ENCODE measurements around the gene GATA3.

The GATA3 gene

DNA sequence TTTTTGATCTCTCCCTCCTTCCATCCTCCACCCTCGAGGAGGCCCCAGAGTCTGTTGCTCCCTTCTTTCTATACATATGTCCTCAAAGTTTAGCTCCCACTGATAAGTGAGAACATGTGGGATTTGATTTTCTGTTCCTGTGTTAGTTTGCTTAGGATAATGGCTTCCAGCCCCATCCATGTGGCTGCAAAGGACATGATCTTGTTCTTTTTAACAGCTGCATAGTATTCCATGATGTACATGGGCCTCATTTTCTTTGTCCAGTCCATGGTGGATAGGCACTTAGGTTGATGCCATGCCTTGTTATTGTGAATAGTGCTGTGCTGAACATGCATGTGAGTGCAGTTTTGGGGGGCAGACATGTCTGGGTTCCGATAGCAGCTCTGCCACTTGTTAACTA lies 51.4 kb downstream of the GATA3 start:
- no peak for DNase-seq

DNA sequence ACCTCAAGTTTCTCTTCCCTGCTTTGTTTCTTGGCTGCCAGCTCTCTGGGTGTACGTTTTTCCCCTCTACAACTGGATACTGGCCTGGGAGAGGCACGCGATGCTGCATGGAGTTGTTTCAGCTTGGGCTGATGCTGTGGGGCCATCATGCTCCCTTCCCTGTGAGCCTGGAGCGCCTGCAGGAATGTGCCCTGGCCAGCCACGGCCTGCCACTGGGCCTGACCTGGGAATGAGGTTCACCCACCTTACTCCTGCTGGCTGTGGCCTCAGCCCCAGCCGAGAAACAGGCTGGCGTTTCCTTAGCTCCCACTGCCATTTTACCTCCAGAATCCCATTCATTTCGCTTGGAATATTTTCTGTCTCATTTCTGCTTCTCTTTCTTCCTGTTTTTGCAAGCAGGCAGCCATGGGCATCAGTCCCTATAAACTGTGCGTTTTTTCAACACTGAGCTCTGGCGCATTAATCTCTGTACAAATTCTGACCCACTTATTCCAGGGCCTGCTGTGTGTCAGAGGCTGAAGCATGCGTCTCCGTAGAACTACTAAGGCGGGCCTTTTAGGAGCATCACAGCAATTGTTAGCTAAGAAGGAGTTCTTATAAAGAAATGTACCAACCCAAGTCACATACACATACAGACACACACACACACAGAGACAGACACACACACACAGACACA lies 57.9 kb downstream of the GATA3 start:
- no peak for DNase-seq

DNA sequence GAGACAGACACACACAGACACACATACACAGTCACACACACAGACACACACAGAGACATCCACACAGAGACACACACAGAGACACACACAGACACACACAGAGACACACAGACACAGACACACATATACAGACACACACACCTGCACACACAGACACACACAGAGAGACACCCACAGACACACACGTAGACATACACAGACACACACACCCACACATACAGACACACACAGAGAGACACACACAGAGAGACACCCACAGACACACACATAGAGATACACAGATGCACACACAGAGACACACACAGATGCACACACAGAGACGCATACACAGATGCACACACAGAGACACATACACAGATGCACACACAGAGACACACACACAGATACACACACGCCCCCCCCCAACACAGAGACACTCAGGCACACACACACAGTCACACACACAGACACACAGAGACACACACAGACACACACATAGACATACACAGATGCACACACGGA lies 58.5 kb downstream of the GATA3 start:
- no peak for DNase-seq

DNA sequence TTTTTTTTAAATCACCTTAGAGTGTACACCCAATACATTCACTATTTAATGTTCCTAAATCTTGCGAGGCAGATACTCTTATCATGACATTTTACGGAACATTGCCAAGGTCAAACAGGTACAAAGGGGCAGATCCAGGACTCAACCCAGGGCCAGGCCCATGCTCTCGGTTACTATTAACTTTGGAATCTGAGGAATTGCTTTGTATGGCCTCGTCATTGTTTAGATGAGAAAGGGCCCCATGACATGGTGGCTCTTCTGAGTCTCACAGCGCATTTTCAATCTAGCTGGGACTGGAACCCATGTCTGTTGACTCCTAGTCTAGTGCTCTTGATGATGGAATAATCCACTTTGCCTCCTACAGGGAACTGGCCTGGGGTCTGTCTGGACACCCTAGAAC lies 59.1 kb downstream of the GATA3 start:
- DNase-seq: no peak

DNA sequence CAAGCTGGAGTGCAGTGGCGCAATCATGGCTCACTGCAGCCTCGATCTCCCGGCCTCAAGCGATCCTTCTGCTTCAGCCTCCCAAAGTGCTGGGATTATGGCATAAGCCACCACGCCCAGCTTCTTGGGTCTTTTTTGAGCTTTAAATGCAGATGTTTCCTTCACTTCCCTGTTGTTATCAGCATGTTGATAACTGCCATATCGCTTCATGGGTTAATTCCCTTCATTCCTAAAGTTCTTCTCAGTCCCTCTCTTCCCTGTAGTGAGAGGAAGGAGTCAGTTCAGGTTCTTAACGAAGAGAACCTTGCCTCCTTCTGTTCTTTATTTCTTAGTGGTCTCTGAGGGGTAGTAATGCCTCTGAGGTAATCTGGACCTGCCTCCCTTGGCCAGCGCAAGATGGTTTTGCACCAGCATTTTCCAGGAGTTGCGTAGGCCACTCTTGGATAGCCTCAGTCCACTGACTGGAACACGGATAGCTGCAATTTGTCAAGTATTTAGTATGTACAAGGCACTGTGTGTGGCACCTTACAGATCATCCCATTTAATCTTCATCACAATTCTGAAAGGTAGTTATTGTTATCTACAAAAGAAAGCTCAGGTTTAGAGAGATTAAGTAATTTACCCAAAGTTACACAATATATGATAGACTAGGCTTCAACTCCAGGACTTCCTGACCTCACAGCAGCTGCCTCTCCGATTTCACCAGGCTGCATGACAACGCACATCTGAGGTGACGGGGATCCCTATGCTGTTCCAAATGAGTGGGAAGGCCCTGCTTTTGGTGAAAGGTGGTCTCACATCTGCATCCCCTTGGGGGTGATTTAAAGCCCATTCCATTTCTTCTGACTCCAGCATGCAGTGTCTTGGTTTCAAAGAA lies 60.5 kb downstream of the GATA3 start:
- DNase-seq: no peak

DNA sequence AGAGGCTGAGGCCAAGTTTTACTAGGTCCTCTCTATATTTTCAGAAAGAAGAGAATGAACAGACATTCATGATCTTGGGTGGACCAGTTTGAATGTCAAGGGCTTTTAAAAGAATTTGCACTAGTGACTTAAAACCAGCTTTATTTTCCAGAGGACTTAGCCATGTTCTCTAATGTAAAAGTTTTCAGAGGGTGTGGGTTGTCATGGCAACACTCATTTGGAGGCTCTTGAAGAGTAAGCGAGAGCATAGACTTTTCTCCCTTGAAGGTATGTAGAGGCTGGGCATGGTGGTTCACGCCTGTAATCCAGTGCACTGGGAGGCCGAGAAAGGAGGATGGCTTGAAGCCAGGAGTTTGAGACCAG lies 61.1 kb downstream of the GATA3 start:
- DNase-seq: no peak

DNA sequence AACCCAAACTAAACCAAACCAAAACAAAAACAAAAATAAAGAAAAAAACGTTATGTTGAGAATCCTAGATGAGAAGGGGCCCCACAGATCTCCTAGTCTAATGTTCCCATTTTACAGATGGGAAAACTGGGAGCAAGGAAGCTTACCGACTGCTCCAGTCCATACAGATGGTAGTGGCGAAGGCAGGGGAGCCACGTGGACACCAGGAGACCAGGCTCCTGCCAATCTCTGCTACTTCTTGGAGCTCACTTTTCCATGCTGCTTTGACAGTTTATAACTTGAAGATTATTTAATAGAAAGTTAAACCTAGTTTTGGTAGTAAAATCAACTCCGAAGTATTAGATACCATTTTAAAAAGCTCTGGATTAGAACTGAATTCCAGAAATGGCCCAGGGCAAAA lies 62.0 kb downstream of the GATA3 start:
- DNase-seq: no peak

DNA sequence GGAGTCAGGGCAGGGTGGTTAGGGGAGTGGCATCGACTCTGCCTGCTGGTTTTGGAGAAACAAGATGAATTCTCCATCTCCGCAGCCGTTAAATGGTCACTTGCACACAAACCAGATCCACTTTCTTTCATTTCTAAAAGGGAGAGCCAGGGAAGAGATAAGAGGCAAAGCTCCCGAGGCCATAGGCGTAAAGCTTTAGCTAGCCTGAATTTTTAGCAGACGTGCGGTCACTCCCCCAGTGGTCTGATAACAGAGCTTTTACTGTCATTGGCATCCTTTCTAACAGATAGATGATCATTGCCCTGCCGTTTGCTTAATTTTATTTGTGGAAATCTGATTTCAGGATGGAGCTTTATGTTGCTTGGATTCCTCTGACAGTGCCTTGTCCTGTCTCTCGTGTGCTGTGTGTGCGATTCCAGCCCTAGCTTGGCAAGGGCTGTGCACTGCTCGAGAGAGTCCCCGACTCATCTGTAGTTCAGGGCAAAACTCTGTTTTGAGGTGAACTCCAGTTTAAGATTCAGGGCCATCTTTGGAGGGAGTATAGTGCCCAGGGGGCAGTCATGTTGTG lies 62.5 kb downstream of the GATA3 start:
- DNase-seq: no peak

DNA sequence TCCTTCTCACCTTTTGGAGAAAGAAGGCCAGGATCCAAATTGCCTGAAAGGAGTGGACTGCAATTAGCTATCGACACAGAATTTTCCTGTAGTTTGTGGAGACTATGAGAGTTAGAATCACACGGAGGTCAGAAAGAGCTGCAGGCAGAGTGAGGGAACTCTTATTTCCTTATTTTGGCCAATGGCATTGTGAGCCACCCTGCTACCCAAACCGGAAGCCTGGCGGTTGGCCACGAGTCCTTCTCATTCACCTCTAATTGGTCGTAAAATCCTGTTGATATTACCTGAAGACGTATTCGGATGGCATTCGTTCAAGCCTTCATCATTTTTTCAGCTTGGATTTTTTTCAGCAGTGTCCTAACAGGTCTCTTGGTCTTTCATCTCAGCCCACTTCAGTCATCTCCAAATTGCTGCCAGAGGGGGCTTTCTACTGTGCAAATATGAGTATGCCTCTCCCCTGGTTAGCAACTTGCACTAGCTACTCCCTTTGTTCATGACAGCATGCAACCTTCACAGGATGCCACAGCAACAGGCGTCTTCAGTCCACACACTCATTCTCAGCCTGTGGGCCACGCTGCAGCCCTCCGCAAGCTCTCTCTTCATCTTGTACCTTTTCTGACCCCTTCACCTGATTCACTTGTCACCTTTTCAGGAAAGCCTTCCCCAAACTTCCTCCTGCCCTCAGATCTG lies 66.9 kb downstream of the GATA3 start:
- no peak for DNase-seq

DNA sequence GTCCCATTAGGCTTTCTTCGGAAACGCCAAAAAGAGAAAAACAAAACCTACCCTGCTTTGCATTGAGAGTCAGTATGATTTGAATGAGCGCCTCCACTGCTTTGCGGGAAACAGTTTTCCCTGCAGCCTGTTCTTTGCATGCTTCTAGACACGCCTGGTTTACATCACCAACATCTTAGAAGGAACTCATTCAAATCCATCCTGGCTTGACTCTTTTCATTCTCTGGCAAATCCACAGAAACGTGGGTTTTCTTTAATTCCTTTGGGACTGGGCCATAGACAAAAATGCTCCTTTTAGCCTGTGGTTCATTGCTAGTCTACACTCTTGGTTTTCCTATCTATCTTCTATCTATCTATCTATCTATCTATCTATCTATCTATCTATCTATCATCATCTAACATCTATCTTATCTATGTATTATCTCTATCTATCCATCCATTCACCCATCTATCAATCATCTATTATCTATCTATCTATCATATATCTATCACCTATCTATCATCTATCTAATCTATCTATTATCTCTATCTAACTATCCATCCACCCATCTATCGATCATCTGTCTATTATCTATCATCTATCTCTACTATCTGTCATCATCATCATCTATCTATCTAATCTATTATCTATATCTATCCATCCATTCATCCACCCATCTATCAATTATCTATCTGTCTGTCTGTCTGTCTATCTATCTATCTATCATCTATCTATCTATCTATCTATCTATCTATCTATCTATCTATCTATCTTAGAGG lies 68.3 kb downstream of the GATA3 start:
- no peak for DNase-seq

DNA sequence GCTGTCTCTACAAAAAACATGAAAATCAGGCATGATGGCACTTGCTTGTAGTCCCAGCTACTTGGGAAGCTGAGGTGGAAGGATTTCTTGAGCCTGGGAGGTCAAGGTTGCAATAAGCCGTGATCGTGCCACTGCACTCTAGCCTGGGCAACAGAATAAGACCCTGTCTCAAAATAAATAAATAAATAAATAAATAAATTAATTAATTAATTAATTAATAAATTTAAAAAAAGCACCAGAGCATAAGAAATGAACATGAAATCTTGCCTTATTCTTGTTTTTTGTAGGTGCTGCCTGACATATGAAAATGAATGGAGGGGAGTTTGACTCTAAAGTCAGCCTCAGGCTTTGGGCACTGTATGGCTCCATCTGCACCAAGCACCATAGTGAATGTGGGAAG lies 69.9 kb downstream of the GATA3 start:
- DNase-seq: no peak

Measured in NCI-H524 treated with DMSO at 0.1 percent for 48 hours (cell line).